Smooth muscle cell (in vitro differentiated cells): ENCODE data around the gene SHISAL2A. TPM values are rescaled to one million over a fixed set of nuclear protein-coding genes. Genes with fewer than 3 reads are reported as not detected.
A peak's percentile ranks its signal among the peaks of the same experiment; 100 is the strongest.

Source experiments
- DNase-seq: peaks from one replicate; lab custom pipeline; 2025; ENCODE audit not compliant: unreplicated experiment; lab: John Stamatoyannopoulos, UW
- H2AFZ ChIP-seq: fragments of 200-600 bp; sonication (generic); 2 replicates; pipeline ENCODE4 v1.6.0; 2016; ENCODE audit warnings: antibody characterized with exemption, low read depth, mild to moderate bottlenecking
- H3F3A ChIP-seq: fragments of 200-600 bp; sonication (generic); 2 replicates; pipeline ENCODE4 v1.6.0; 2017; ENCODE audit warnings: antibody characterized with exemption, low read depth
- H3K27ac ChIP-seq: fragments of 200-600 bp; sonication (generic); 2 replicates; pipeline ENCODE4 v1.5.1; 2016; ENCODE audit warnings: low read depth, mild to moderate bottlenecking
- H3K27me3 ChIP-seq: fragments of 200-600 bp; sonication (generic); 2 replicates; pipeline ENCODE4 v1.6.1; 2016; ENCODE audit warnings: low read depth, mild to moderate bottlenecking
- H3K36me3 ChIP-seq: fragments of 200-600 bp; sonication (generic); 2 replicates; pipeline ENCODE4 v1.5.1; 2016; ENCODE audit warnings: low read depth
- H3K4me1 ChIP-seq: fragments of 200-600 bp; sonication (generic); 2 replicates; pipeline ENCODE4 v1.5.1; 2016; ENCODE audit warnings: low read depth
- H3K4me2 ChIP-seq: fragments of 200-600 bp; sonication (generic); 2 replicates; pipeline ENCODE4 v1.6.0; 2016; ENCODE audit warnings: mild to moderate bottlenecking
- H3K4me3 ChIP-seq: fragments of 200-600 bp; sonication (generic); 2 replicates; pipeline ENCODE4 v1.5.1; 2016; ENCODE audit warnings: mild to moderate bottlenecking
- H3K79me2 ChIP-seq: fragments of 200-600 bp; sonication (generic); 2 replicates; pipeline ENCODE4 v1.6.0; 2016; ENCODE audit warnings: low read depth, mild to moderate bottlenecking
- H3K9ac ChIP-seq: fragments of 200-600 bp; sonication (generic); 2 replicates; pipeline ENCODE4 v1.6.0; 2016; ENCODE audit warnings: low read depth
- H3K9me3 ChIP-seq: fragments of 200-600 bp; sonication (generic); replicated peaks from 2 replicates; pipeline ENCODE4 v1.5.1; 2016; ENCODE audit warnings: low read depth
- H4K20me1 ChIP-seq: fragments of 200-600 bp; sonication (generic); 2 replicates; pipeline ENCODE4 v1.6.0; 2016; ENCODE audit warnings: low read depth
- CTCF ChIP-seq: fragments of 200-600 bp; sonication (generic); IDR thresholded peaks from 2 replicates; pipeline ENCODE4 v1.5.1; 2017; ENCODE audit warnings: borderline replicate concordance, mild to moderate bottlenecking, antibody characterized with exemption; ENCODE audit not compliant: insufficient read depth, poor library complexity, severe bottlenecking
- WGBS: methylation state at CpG from one replicate; pipeline ENCODE4 v1.1.7; 2016; ENCODE audit warnings: low lambda C conversion rate; 5-methylcytosine and 5-hydroxymethylcytosine counted together
- polyA plus RNA-seq: library from polyadenylated mRNA; unstranded; fragments of >200 nt; fragmentation: Nextera tagmentation; extraction: Ambion mirVana; gene quantifications from 2 replicates; pipeline ENCODE4 v1.2.1, GENCODE V29; 2016
- total RNA-seq: library from RNA; depleted of rRNA; stranded (reverse); fragments of >200 nt; gene quantifications from 2 replicates; pipeline ENCODE4 v1.2.3, GENCODE V29; 2014

The SHISAL2A gene
- total and polyA plus RNA-seq, 2 experiments from 2014 or later: 0.66 to 2.3 TPM

GRCh38 chr1:52693843-52694242, 60.9 kb downstream of the SHISAL2A start:
- no peaks in the 10 kb centered on the region for H3K27me3 ChIP-seq
- H3K4me2 ChIP-seq: no peak overlapping the region
- no peaks in the 10 kb centered on the region for H4K20me1 ChIP-seq
- H3K4me1 ChIP-seq: no peaks in the 10 kb centered on the region
- no peak overlapping the region for H3K4me3 ChIP-seq
- H3K9ac ChIP-seq: no peak overlapping the region
- peaks cover 28% of the 10 kb centered on the region for H3K79me2 ChIP-seq
- no peaks in the 10 kb centered on the region for H3F3A ChIP-seq
- no peak overlapping the region for H2AFZ ChIP-seq
- TF ChIP-seq CTCF: no peak
- DNase-seq: no peak
- no peaks in the 10 kb centered on the region for H3K9me3 ChIP-seq
- 100% methylated on average over 1 of the region's 1 CpG for WGBS
- H3K27ac ChIP-seq: no peak overlapping the region
- peaks cover 7% of the 10 kb centered on the region for H3K36me3 ChIP-seq

DNA sequence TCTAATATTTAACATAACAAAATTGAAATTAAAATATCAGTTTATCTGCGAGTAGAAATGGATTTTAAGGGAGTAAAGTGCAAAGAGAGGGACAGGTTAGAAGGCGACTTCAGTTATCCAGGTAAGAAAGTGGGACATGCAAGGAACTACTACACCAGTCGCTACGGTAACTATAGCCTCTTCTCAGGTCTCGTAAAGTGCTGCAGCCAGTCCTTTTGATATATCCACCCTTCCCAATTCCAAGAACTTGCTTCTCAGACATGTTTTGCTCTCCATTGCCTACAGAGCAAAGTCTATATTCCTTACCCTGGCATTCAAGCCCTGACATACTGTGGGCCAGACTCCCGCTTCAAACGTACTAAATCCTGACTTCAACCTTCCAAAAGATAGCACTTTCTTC, 62.7 kb downstream of the SHISAL2A start:
- no peaks in the 10 kb centered on the region for H4K20me1 ChIP-seq
- H3K27ac ChIP-seq: no peak overlapping the region
- no peak for DNase-seq
- H3K4me2 ChIP-seq: no peak overlapping the region
- peaks cover 7% of the 10 kb centered on the region for H3K36me3 ChIP-seq
- no peaks in the 10 kb centered on the region for H3K9me3 ChIP-seq
- no peak overlapping the region for H2AFZ ChIP-seq
- H3K27me3 ChIP-seq: no peaks in the 10 kb centered on the region
- no peaks in the 10 kb centered on the region for H3K4me1 ChIP-seq
- peaks cover 8% of the 10 kb centered on the region for H3F3A ChIP-seq
- H3K4me3 ChIP-seq: no peak overlapping the region
- peaks cover 28% of the 10 kb centered on the region for H3K79me2 ChIP-seq
- TF ChIP-seq CTCF: no peak
- no peak overlapping the region for H3K9ac ChIP-seq
- 97% methylated on average over 7 of the region's 7 CpGs for WGBS

DNA sequence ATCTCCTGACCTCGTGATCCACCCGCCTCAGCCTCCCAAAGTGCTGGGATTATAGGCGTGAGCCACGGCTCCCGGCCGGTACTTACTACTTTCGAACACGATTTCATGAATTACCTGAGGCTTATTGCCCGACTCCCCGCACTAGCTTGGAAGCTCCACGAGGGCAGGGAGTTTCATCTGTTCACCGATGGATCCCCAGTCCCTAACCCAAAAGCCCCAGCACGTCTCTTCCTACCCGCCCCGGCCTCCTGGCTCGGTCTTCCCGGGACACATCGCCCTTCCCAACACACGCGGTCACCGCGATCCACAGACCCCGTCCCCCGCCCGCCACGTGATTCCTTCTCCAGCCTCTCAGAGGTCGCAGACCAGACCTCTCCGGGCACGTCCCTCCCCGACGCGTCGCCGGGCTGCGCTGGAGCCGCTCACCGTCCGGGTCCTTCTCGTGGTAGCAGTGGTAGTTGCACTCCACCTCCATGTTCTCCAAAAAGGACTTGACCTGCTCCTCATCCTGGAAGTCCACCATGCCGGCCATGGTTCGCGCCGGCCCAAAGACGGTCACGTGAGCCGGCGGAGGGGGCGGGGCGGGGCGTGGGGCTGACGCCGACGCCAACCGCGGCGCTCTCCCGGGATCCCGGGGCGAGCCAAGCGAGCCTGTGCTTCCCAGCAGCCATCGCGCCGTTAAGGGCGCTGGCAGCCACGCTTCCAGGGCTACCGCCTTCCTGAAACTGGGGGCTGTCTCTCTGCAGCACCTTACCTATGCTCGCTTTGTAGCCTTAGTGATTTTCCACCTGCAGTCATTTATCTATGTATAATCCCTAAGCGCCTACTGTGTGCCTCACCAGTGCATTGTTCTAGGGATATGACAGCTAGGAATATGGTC, 65.1 kb downstream of the SHISAL2A start, which contains the start of gene COA7:
Gene COA7 (minus strand): TSS at position 553 of the 880 bp plus-strand sequence. CDS start 21 bp downstream, at position 532.
- H3K9me3 ChIP-seq: no peaks in the 10 kb centered on the region
- H3K9ac ChIP-seq: peak within 1 kb of the TSS; percentile 38
- no peak for TF ChIP-seq CTCF
- H2AFZ ChIP-seq: peak within 1 kb of the TSS; percentile 97
- WGBS: 5% methylated on average over 58 of the region's 68 CpGs
- H3K27me3 ChIP-seq: no peaks in the 10 kb centered on the region
- peaks cover 28% of the 10 kb centered on the region for H3K79me2 ChIP-seq
- H3F3A ChIP-seq: peaks cover 10% of the 10 kb centered on the region
- no peaks in the 10 kb centered on the region for H4K20me1 ChIP-seq
- H3K27ac ChIP-seq: peak within 1 kb of the TSS; percentile 52
- peak within 1 kb of the TSS; percentile 81 for H3K4me2 ChIP-seq
- no peaks in the 10 kb centered on the region for H3K4me1 ChIP-seq
- H3K4me3 ChIP-seq: peak within 1 kb of the TSS; percentile 73
- peak; percentile 60 for DNase-seq
- no peaks in the 10 kb centered on the region for H3K36me3 ChIP-seq
